Right lung (tissue), 5 donors: ENCODE data around the gene FLOT1. TPM values are rescaled to one million over a fixed set of nuclear protein-coding genes. Genes with fewer than 3 reads are reported as not detected.

Source experiments
- DNase-seq, 2 donors: peaks; one replicate each; pipeline ENCODE4 v3.0.0-alpha.2; 2013
- polyA plus RNA-seq, 5 donors: library from polyadenylated mRNA; unstranded; fragments of 120-200 nt; gene quantifications; one replicate each; pipeline versions ENCODE4 v1.2.1 to v1.2.3, GENCODE V29; 2013; ENCODE audit warnings: inconsistent platforms in 1 of 5, low replicate concordance in 1 of 5; ENCODE audit not compliant: insufficient read length in 5 of 5, insufficient read depth in 1 of 5

The FLOT1 gene
- polyA plus RNA-seq, 5 donors, result 110 to 131 (median 122) TPM

GRCh38 chr6:30747902-30748769, 5.6 kb upstream of the FLOT1 start:
- DNase-seq, result no peak

- no peak for DNase-seq
These were observed 4.8 kb upstream of the FLOT1 start for GRCh38 chr6:30747300-30747687.

GRCh38 chr6:30744054-30744805, 1.7 kb upstream of the FLOT1 start, which contains the start of gene IER3:
TSS of gene IER3 (minus strand) at chr6:30744547. CDS start at chr6:30744518, 29 bp downstream.
- peak; percentile 86 to 87 for DNase-seq

GRCh38 chr6:30743099-30744053, 889 bp upstream of the FLOT1 start:
- peak in 1 of 2 donors; percentile 41 for DNase-seq

GRCh38 chr6:30741789-30742315, 635 bp downstream of the FLOT1 start:
- DNase-seq, result no peak

- DNase-seq, result no peak
These were observed 1.3 kb downstream of the FLOT1 start for GRCh38 chr6:30741063-30741779.

DNA sequence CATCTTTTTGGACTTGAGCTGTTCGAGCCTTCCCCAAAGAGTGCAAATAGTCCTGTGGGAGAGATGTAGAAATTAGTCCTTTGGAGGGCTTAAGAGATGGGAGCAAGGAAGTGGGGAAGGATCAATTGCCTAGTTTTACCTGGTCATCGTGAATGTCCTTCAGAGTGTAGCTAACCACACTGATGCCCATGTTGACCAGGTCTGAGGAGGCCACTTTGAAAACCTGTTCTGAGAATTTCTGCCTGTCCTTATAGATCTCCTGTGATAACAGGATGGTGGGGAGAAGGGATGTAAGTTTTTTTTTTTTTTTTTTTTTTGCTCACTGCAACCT, 2.0 kb downstream of the FLOT1 start:
- no peak for DNase-seq

DNA sequence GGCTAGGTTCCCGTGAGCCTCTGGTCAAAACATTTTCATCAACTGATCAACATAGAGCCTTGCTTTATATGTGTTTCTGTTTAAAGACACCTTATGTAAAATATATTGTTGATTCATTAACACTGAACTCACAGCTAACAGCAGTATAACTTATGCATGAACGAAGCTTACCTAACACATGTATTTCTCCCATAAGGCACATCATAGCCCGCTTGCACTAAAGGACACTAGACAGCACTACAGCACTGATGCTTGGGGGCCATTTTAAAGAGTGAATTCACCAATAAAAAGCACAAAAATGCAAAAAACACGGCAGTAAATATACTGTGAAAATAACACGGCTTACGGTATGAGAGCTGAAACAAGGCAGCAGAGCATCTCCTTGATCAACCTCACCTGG, 4.0 kb downstream of the FLOT1 start:
- DNase-seq, result no peak

GRCh38 chr6:30735668-30736314, 6.7 kb downstream of the FLOT1 start:
- DNase-seq, result no peak

DNA sequence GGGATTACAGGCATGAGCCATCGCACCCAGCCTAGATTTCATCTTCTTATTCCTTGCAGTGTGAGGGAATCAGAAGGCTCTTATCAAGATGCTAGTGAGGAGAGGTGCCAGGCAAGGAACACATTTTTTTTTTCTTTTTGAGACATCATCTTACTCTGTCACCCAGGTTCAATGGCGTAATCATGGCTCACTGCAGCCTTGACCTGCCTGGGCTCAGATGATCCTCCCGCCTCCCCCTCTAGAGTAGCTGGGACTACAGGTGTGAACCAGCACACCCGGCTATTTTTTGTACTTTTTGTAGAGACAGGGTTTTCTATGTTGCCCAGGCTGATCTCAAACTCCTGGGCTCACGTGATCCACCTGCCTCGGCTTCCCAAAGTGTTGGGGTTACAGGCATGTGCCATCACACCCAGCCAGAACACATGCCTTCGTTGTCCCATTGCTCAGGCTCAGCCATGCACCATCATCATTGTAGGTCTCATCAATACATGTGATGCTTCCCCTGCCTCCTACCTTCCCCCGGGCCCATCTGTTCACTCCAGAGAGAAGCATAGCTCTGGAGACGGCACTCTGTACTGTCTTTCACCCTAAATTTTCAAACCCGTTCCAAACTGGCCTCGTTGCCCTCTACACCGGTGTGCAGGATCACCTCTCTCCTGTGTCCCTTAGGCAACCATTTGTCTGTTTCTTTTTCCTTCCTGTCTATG, 10.1 kb downstream of the FLOT1 start:
- no peak for DNase-seq

GRCh38 chr6:30730601-30731435, 11.7 kb downstream of the FLOT1 start:
- DNase-seq, result no peak

GRCh38 chr6:30727920-30728553, 14.4 kb downstream of the FLOT1 start:
- DNase-seq, result no peak

DNA sequence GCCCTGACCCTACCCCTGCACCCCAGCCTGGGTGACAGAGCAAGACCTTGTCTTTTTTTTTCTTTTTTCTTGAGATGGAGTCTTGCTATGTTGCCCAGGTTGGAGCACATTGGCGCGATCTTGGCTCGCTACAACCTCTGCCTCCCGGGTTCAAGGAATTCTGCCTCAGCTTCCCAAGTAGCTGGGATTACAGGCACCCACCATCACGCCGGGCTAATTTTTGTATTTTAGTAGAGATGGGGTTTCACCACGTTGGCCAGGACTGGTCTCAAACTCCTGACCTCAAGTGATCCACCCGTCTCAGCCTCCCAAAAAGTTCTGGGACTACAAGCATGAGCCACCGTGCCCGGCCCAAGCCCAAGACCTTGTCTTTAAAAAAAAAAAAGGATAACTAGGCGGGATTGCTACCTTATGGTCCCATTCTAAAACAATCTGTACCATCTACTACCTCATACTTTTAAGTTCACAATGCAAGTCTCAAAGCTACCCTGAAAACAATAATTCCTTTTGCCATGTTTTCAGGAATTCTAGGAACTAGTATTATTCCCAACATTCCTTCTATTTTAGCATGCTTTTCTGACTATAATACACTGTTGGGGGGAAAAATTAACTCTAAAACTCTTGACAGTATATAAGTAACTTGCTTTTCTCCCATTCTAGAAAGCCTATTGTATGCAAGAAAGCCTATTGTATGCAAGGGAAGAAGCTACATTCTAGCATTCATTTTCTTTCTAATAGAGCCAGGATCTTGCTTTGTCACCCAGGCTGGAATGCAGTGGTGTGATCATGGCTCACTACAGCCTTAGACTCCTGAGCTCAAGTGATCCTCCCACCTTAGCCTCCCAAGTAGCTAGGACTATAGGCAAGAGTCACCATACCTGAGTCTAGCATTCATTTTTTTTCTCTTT, 15.7 kb downstream of the FLOT1 start:
- DNase-seq, result no peak

- no peak for DNase-seq
These were observed 16.6 kb downstream of the FLOT1 start for GRCh38 chr6:30725713-30726505.

- DNase-seq, result no peak
These were observed 17.4 kb downstream of the FLOT1 start for GRCh38 chr6:30724906-30725667.
